ENCODE results near the gene CRYZL1. TPM values are rescaled to one million over a fixed set of nuclear protein-coding genes. Genes with fewer than 3 reads are reported as not detected.
"Not testable (repeated sequence)": the region's sequence is repeated elsewhere in the genome, so short reads cannot be mapped to it uniquely, and the experiment has no call there.

CRYZL1 gene
- total RNA-seq, 4 donors from 2014 or later = 12.8 to 34.2 (median 15.0) TPM

- TF ChIP-seq POLR2A (IDR thresholded peaks at IDR 0.05) (no peak), CTCF (IDR thresholded peaks at IDR 0.05) (no peak)
- 92 to 95% methylated on average over 4 of the region's 4 CpGs for WGBS, 2 donors
- intact Hi-C loops (cut with DNase I; ENCODE audit: low total_unique reads) = no loop called here
- H3K4me3 ChIP-seq (ENCODE audit: low read depth, poor library complexity, severe bottlenecking) = no peak overlapping the region
- DNase-seq (ENCODE audit: low spot score in 2 of 2) = no peak
Measured at GRCh38 chr21:33619726-33620125, 21.8 kb downstream of the CRYZL1 start.

- no peak overlapping the region for H3K4me3 ChIP-seq (ENCODE audit: low read depth, poor library complexity, severe bottlenecking)
- intact Hi-C loops (cut with DNase I; ENCODE audit: low total_unique reads) = no loop called here
- TF ChIP-seq POLR2A (IDR thresholded peaks at IDR 0.05) = no peak
- TF ChIP-seq CTCF (IDR thresholded peaks at IDR 0.05) = no peak
- DNase-seq (ENCODE audit: low spot score in 2 of 2) = no peak
- 92 to 95% methylated on average over 2 of the region's 2 CpGs for WGBS, 2 donors
Measured at GRCh38 chr21:33618407-33618806, 23.1 kb downstream of the CRYZL1 start.

- 92 to 94% methylated on average over 11 of the region's 11 CpGs for WGBS, 2 donors
- intact Hi-C loops (cut with DNase I; ENCODE audit: low total_unique reads); DNase-seq (ENCODE audit: low spot score in 2 of 2); H3K4me3 ChIP-seq (ENCODE audit: low read depth, poor library complexity, severe bottlenecking): not testable (repeated sequence)
Measured at GRCh38 chr21:33617565-33617964, 24.0 kb downstream of the CRYZL1 start.

GRCh38 chr21:33611006-33611744 lies 30.4 kb downstream of the CRYZL1 start:
- WGBS, 2 donors = 96 to 97% methylated on average over 7 of the region's 7 CpGs
- DNase-seq (ENCODE audit: low spot score in 2 of 2) = no peak
- no peak for TF ChIP-seq POLR2A (IDR thresholded peaks at IDR 0.05)
- no peak for TF ChIP-seq CTCF (IDR thresholded peaks at IDR 0.05)
- intact Hi-C loops (cut with DNase I; ENCODE audit: low total_unique reads) = no loop called here
- no peak overlapping the region for H3K4me3 ChIP-seq (ENCODE audit: low read depth, poor library complexity, severe bottlenecking)

GRCh38 chr21:33608559-33608958 lies 33.0 kb downstream of the CRYZL1 start:
- DNase-seq (ENCODE audit: low spot score in 2 of 2) = no peak
- intact Hi-C loops (cut with DNase I; ENCODE audit: low total_unique reads) = no loop called here
- 64 to 77% methylated on average over 1 of the region's 1 CpG for WGBS, 2 donors
- TF ChIP-seq CTCF (IDR thresholded peaks at IDR 0.05) (no peak), POLR2A (IDR thresholded peaks at IDR 0.05) (no peak)
- H3K4me3 ChIP-seq (ENCODE audit: low read depth, poor library complexity, severe bottlenecking) = no peak overlapping the region

GRCh38 chr21:33598051-33598450 lies 43.5 kb downstream of the CRYZL1 start:
- DNase-seq (ENCODE audit: low spot score in 2 of 2) = no peak
- 89 to 94% methylated on average over 1 of the region's 1 CpG for WGBS, 2 donors
- TF ChIP-seq POLR2A (IDR thresholded peaks at IDR 0.05) = no peak
- TF ChIP-seq CTCF (IDR thresholded peaks at IDR 0.05) = no peak
- intact Hi-C loops (cut with DNase I; ENCODE audit: low total_unique reads) = no loop called here
- no peak overlapping the region for H3K4me3 ChIP-seq (ENCODE audit: low read depth, poor library complexity, severe bottlenecking)

Data from lower leg skin (tissue), 4 donors.